RCC 7860 (cell line): ENCODE measurements around the gene SLC4A2.

Source experiments
- DNase-seq: peaks from one replicate; pipeline ENCODE4 v3.0.0-alpha.2; 2015; ENCODE audit warnings: low spot score
- FAIRE-seq: peaks from 2 replicates; lab custom pipeline; 2012; peaks lifted over from hg19 to GRCh38; lab: Jason Lieb, UNC

The SLC4A2 gene

DNA sequence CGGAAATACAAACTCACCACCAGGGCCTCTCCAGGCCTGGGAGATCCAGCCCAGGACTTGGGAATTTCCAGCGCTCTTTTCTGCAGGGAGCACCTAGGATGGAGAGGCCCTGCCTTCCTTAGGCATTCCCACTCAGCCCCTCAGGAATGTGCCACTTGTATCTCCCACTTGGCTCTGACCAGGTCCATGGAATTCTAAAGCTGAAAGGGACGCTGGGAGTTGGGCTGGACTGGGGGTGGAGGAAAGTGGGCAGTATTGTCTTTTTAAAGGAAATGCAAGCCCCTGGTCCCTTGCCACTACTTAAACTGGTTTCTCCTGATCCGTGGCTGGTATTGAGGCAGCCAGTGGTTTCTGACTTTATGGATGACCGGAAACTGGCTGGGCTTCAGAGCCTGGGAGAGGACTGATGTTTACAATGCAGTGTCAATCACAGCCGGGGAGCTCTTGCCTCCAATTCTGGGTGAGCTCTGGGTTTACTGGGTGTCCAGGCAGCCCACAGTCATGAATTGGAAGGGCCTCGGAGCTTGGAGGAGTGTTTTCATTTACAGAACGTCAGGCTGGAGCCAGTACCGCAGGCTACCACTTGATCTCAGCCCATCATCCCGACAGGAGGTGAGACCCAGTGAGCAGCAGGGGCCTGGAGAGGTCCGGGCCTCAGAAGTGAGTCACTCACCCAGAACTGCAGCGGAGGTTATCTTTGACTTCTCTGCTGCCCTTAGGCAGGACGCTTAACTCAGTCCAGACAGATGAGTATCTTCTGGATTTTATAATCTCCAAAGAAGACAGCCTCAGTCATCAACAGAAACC lies 54.2 kb downstream of the SLC4A2 start:
- DNase-seq, result peak; percentile 87
- FAIRE-seq, result peak; percentile 86

DNA sequence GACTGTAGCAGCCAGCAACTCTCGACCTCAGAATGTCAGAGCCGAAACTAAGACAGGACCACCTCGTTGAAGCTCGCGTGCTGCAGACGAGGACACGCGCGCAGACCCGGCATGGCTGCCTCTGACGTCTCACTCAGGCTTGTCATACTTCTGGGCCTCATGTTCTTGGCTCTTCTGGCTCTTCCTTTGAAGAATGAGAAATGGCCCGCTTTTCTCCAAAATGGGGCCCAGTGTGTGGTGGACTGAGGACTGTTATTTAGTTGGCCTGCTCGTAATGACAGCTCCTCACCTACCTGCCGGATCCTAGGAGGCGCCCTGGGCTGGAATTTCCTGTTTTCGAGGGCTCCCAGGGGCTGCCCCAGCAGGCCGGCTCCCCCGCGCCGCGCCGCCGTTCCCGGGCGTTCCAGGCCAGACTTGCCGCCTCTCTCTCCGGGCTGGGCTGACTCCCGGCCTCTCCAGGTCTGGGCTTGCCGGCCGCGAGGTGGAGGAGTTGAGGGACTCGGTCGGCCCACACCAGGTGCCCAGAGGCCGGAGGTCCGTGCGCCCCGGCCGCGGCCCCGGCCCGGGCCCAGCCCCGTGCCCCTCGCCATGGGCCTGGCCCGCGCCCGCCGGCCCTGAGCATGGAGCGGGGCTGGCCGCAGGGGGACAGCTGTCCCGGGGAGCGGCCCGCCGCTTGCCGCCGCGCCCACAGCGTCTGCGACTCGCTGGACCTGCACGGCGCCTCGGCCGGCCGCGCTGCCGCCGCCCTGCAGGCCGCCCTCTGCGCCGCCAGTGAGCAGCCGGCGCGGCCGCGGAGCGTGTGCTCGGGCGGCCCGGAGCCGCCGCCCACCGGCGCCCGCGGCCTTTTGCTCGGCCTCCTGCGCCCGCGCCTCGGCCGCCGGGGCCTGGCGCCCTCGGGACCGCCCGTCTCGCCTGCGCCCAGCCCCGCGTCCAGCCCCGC lies 55.0 kb downstream of the SLC4A2 start:
- no peak for FAIRE-seq
- DNase-seq, result no peak

- no peak for FAIRE-seq
- DNase-seq, result no peak
These were observed 55.9 kb downstream of the SLC4A2 start for GRCh38 chr7:151115121-151115835.

GRCh38 chr7:151115836-151116418 lies 56.5 kb downstream of the SLC4A2 start:
- FAIRE-seq, result no peak
- no peak for DNase-seq

- DNase-seq (no peak), FAIRE-seq (no peak)
These were observed 57.4 kb downstream of the SLC4A2 start for GRCh38 chr7:151116603-151117440.

- FAIRE-seq (no peak), DNase-seq (no peak)
These were observed 58.2 kb downstream of the SLC4A2 start for GRCh38 chr7:151117565-151117964.

DNA sequence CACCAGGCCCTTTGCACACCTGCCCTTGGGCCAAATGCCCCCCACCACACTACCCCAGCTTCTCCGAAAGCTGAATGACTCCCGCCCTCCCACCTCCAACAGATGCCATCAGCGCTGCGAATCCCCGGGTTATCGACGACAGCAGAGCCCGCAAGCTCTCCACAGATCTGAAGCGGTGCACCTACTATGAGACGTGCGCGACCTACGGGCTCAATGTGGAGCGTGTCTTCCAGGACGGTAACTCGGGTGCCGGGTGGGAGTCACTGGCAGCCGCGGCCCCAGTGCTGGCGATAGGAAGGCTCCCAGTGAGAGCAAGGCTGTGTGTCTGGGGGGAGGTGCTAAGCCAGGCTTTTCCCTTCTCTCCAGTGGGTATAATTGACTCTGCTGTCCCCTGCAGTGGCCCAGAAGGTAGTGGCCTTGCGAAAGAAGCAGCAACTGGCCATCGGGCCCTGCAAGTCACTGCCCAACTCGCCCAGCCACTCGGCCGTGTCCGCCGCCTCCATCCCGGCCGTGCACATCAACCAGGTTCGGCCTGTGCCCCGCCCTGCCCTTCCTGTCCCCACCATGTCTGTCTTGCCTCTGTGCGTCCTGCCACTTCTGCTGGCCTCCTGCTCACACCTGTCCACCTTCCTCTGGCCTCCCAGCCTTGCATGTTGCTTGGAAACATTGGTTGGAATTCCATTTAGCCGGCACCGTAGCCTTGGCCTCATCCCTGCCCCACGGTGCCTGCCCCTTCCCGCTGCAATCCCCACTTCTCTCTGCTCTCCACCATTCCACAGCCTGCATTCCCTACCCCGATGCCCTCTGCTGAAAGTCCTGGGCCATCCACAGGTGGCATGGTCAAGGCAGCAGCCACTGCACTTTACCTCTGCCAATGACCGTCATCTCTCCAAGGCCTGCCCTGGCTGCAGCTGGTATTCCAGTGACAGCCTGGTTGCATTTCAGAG lies 59.0 kb downstream of the SLC4A2 start:
- DNase-seq, result no peak
- FAIRE-seq, result no peak

DNA sequence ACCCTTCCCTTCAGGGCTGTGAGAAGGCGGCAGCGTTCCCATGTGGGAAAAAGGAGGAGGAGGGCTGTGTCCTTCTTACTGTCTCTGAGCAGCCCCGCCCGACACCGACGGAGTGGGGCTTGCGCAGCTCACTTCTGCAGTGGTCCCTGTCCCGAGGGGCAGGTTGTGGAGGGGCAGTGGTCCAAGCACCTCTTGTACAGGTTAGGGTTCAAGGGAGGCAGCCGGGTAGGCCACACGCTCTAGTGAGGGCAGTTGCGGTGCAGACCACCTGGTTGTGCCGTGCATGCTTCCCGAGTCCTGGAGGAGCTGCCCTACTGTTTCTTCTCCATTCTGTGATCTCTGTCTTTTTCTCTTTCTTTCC lies 59.6 kb downstream of the SLC4A2 start:
- DNase-seq, result no peak
- FAIRE-seq, result no peak

- FAIRE-seq, result no peak
- DNase-seq, result no peak
These were observed 60.5 kb downstream of the SLC4A2 start for GRCh38 chr7:151119902-151120301.

- DNase-seq (no peak), FAIRE-seq (no peak)
These were observed 61.5 kb downstream of the SLC4A2 start for GRCh38 chr7:151120896-151121295.

- no peak for FAIRE-seq
- DNase-seq, result no peak
These were observed 62.2 kb downstream of the SLC4A2 start for GRCh38 chr7:151121380-151122170.

- FAIRE-seq, result no peak
- DNase-seq, result no peak
These were observed 62.9 kb downstream of the SLC4A2 start for GRCh38 chr7:151122276-151122675.

GRCh38 chr7:151122796-151123157 lies 63.4 kb downstream of the SLC4A2 start:
- FAIRE-seq, result no peak
- DNase-seq, result no peak

DNA sequence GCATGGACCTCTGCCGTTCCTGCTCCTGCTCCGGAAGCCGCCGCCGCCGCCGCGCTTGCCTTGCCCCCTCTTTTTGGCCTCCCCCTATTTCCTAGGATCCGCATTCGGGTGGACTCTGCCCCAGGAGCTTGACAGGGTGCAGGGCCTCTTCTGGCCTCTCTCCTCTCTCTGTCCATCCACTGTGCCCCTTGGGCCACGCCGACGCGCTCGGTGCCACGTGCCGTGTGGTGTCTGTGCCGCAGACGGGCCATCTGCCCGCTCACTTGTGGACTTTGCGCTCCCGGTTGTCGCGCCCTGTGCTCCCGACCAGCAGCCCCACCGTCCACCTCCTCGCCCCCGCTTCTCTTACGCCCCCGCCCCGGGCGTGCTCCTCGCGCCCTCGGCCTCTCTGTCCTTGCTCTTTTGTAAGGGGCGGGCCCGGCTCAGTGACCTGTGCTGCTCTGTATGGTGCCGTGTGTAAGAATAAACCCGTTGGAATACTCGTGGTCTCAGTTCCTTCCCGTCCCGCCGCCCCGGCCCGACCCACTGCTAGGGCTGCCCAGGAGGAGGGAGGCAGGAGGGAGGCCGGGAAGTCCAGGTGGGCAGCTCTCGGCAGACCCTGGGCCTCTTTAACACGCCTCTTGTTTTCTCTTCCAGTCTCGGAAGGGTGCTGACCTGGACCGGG lies 63.9 kb downstream of the SLC4A2 start:
- FAIRE-seq (no peak), DNase-seq (no peak)

DNA sequence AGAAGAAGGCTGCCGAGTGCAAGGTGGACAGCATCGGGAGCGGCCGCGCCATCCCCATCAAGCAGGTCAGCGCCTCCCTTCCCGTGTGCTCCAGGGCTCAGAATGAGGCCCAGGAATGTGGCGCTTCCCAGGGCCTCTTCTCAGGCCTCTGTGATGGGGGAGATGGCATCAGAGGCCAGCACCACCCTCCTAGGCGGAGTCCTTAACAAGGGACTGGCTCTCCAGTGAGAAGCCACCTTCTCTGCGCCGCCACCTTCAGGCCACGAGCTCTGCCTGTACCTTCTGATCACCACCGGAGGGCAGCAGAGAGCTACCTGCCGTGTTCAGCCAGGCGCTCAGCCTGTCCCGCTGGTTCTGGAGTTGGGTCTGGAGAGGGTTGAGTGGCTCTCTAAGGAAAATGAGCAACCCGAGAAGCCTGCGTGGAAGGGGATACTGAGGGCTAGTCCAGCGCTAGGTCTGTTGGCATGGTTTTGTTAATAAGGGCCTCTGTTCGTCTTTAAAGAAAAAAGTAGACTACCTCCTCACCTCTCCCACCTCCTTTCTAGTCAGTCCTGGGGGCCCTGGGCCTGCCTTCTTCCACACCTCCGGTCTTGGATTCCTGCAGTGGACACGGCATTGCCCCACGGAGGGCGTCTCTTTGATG lies 64.6 kb downstream of the SLC4A2 start:
- FAIRE-seq (peak; percentile 32), DNase-seq (peak; percentile 83)

DNA sequence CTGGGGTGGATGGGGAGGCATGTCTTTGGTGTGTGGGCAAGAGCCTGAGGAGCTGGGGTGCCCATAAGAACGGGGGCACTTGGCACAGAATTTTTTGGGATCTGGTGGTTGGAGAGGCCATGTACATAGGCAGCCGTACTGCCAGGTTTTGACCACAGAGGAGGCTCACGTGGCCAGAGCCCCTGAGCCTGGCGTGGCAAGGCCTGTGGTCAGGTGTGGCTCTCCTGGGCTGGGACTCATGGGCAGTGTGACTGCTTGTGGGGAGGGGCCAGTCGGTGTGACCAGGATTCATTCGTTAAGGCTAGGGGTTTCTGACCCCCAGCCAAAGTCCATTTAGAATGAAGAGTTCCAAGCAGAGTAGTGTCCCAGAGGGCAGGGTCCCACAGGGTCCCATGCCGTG lies 65.1 kb downstream of the SLC4A2 start:
- DNase-seq (no peak), FAIRE-seq (no peak)

DNA sequence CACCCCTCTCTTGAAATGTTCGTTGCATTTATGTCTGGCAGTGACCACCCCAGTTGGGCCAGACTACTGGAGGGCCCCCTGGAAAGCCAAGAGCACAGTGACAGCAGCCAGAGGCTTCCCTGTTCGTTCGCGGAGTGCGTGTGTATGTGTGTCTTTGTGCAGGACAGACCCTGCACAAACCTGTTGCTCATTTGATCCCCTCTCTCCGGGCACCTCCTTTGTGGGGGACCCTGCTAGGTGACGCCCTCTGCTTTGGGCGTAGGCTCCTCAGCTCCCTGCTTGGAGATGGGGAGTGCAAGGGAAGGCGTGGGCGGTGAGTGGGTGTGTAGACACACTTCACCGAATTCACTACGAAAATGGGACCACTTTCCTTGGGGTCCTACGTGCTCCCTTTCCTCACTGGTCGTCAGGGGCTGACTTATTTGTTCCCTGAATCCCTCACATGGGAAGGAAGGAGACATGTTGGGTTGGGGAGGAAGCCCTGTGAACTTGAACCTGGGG lies 65.6 kb downstream of the SLC4A2 start:
- DNase-seq, result no peak
- no peak for FAIRE-seq
